Epithelial cell of esophagus (primary cell): Measurements from ENCODE around the gene WHRN.

Source experiments
- DNase-seq: peaks from one replicate; pipeline ENCODE4 v3.0.0; 2010; ENCODE audit warnings: low read depth
- H3K4me3 ChIP-seq: 2 replicates; pipeline ENCODE4 v1.5.1; 2011; ENCODE audit warnings: mild to moderate bottlenecking, low read length, control low read depth
- TF ChIP-seq, protein P1 (sequence below): IDR thresholded peaks from 2 replicates; pipeline ENCODE4 v1.5.1; 2011; ENCODE audit warnings: low read depth, mild to moderate bottlenecking, low read length, control low read depth, inconsistent platforms; ENCODE audit not compliant: insufficient read depth; ENCODE audit errors: missing control alignments

The WHRN gene

DNA sequence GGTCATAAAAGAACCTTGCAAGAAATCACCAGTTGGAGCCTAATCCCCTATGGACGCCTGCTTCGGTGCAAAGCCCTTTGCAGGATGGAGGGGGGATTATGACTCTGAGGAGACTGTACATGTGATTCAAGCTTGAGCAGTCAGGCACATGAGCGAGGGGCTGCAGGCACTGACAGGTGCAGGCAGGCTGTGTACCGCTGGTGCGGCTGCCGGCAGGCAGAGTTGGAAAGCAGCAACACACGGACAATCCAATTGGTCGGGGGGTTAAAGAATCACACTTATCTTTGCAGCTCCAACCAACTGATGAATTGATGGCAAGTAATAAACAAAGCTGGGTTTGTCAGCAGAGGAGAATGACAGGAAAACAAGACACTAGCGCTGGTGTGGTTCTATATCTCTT is 5.7 kb downstream of the WHRN start:
- peak; percentile 23 for DNase-seq
- TF ChIP-seq, protein P1, sequence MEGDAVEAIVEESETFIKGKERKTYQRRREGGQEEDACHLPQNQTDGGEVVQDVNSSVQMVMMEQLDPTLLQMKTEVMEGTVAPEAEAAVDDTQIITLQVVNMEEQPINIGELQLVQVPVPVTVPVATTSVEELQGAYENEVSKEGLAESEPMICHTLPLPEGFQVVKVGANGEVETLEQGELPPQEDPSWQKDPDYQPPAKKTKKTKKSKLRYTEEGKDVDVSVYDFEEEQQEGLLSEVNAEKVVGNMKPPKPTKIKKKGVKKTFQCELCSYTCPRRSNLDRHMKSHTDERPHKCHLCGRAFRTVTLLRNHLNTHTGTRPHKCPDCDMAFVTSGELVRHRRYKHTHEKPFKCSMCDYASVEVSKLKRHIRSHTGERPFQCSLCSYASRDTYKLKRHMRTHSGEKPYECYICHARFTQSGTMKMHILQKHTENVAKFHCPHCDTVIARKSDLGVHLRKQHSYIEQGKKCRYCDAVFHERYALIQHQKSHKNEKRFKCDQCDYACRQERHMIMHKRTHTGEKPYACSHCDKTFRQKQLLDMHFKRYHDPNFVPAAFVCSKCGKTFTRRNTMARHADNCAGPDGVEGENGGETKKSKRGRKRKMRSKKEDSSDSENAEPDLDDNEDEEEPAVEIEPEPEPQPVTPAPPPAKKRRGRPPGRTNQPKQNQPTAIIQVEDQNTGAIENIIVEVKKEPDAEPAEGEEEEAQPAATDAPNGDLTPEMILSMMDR, result no peak
- no peak overlapping the region for H3K4me3 ChIP-seq

DNA sequence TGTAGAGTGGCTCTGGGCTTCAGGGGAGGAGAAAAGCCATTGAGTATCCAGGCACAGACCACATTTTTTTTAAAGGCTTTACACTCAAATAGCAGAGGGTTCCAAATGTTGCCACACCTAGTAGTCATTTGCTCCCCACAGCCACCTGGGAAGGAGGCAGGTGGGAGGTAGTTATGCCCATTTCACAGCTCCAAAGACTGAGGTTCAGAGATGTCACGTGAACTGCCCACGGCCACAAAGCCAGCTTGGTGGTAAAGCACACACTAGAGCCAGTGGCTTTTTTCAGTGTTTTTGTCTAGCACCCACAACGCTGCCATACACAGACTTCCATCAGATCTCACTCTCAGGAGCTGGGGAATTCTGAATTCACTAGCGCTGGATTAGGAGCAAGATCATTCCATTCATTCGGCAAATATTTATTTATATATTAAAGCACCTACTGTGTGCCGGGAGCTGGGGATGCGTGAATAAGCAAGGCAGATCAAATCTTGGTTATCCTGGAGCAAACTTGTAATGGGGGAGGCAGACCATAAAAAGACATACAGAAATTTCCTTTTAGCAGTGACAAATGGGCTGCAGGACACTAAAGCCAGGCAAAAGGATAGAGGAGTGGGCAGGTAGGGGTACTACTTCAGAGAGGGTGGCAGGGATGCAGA is 7.4 kb downstream of the WHRN start:
- TF ChIP-seq, protein P1, result no peak
- no peak for DNase-seq
- H3K4me3 ChIP-seq, result no peak overlapping the region

DNA sequence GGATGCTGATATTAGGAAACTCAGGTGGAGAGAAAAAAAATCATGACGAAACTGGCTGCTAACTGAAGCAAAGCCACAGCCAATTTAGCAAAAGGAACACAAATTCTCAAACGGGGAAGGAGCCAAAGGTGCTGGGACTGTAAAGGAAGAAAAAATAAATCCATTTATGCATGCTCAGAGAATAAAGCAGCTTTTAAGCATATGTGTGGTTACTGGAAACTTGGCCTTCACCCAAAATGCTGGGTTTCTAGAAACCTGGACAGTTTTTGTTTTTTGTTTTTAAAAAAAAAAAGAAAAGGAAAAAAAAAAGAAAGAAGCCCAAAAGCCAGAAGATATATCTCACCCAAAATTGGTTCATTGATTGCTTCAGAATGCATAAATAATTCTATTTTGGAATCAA is 8.0 kb downstream of the WHRN start:
- TF ChIP-seq, protein P1, result no peak

DNA sequence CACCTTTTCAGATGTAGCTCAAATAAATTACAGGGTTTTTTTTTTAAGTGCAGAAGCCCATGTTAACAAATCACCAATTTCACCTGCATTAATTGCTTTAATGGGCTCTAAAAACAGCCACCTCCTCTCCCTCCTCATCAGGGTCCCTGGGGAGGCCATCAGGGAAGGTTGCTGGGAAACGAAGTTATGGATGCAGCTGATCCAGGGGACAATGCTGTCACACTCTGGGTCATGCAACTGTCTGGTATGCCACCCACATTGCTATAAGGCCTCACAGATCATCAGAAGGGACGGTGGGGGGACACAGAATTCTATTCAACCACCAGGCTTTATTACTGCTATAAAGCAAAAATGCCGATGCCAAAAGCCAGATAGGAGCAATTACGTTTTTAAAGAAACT is 9.3 kb downstream of the WHRN start:
- no peak overlapping the region for H3K4me3 ChIP-seq
- TF ChIP-seq, protein P1, result no peak
- no peak for DNase-seq

More for the DNA sequence above, 8.0 kb downstream of the WHRN start:
- H3K4me3 ChIP-seq, result no peak overlapping the region
- DNase-seq, result no peak

DNA sequence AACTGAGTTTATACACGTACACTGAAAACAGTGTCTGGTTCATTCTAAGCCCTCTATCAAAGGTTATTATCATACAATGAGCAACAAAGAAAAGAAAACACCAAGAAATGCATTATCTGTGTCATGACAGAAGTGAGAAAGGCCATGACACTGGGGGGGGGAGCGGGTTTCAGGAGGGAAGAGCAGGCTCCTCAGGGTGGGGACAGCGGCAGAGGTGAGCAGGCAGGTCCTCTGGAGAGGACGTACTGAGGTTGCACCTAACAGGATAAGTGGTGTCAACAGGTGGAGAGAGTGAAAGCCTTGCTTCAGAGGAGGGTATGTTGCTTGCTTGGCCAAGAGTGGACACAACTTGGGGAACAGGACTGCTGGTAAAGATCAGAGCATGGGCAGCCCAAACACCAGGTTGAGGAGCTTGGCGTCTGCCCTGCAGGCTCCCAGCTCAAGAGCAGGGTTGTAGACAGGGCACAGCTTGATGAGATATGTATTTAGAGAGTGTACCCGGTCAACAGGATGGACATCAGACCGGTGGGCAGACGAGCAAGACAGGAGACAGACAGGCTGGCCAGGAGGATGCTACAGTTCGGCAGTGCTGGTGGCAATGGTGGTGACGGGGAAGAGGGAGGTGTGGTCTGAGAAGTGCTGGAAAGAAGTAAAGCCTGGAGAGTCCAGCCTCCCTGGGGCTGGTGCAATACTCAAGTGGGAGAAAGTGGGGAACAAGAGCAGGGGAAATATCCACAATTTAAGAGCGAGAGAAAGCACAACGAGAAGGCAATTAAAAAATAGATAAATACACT is 10.3 kb downstream of the WHRN start:
- TF ChIP-seq, protein P1, result no peak
- no peak for DNase-seq
- H3K4me3 ChIP-seq, result no peak overlapping the region

DNA sequence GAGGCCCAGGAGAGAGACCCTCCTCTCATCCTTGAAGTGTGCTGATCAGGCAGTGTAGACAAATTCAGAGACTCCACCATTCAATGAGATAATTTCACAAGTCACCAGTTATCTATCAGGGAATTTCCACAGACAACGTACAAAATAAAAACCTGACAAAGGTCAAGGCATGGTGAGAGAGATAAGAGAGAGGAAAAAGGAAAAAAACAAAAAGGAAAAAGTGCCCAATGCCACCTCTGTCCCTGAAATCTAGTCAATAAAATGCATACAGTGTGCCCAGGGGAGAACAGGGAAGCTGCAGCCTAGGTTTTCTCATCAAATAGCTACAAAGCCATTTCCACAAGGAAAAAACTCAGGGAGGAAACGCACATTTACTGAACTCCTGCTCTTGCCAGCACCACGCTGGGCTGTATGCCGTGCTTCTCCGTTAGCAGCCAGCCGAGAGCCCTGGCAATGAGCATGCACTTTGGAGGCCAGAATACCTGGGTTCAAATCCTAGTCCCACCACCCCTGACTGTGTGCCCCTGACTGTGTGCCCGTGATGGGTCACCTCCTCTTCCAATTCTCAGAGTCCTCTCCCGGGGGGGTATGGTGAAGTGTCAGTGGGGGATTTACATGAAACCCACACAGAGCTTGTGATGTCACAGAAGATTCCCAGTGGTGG is 11.6 kb downstream of the WHRN start:
- TF ChIP-seq, protein P1, result no peak
- no peak for DNase-seq
- no peak overlapping the region for H3K4me3 ChIP-seq

DNA sequence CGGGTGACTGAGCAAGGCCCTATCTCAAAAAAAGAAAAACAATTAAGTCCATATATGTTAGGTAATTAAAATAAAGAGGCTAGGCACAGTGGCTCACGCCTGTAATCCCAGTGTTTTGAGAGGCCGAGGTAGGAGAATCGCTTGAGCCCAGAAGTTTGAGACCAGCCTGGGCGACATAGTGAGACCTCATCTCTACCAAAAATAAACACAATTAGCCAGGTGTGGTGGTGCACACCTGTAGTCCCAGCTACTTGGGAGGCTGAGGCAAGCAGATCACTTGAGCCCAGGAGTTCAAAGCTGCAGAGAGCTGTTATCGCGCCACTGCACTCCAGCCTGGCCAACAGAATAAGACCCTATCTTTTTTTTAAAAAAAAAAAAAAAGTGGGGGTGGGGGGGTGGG is 12.3 kb downstream of the WHRN start:
- no peak for DNase-seq
- TF ChIP-seq, protein P1, result no peak
- no peak overlapping the region for H3K4me3 ChIP-seq
